NCI-H446 (cell line): Measurements from ENCODE around the gene WNT10A.
A peak's percentile ranks its signal among the peaks of the same experiment; 100 is the strongest.
"Not testable (repeated sequence)": the region's sequence is repeated elsewhere in the genome, so short reads cannot be mapped to it uniquely, and the experiment has no call there.

Source experiments
- DNase-seq, 2 experiments: peaks; one replicate each; lab custom pipeline; 2025; lab: John Stamatoyannopoulos, UW

Gene WNT10A

DNA sequence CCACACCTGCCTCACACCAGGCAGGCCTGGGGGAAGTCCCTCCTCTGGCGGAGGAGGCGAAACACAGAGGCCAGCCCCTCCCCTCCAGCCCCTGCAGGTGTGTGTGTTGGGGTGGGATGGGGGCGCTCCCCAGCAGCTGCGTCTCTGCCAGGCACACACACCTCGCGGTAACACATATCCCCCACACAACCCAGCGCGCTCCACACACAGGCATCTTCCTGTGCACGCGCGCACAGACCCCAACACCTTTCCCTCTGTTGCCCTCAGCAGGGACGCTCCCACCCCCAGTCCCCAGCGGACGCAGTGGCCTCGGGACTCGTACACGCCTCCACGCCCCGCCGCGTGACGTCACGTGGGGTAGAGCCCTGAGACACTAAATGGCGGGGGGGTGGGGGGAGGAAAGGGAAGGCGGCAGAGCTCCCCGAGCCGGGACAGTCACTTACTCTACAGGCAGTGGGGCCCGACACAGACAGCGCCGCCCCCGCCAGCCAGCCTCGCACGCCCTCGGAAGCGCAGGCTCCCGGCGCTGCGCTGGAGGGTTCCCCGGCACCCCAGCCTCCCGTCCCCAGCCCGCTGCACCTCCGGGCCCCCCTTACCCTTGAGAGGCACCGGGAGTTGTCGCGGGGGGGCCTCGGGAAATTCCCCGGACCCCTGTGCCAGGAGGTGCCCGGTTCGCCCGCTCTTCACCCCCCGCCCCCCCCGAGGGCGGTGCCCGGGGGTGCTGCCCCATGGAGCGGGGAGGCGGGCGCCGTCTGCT lies at the start of gene WNT10A:
TSS of gene WNT10A (plus strand) at position 751 of the 757 bp plus-strand sequence. CDS start 144 bp downstream, outside the sequence.
- DNase-seq, result no peak

DNA sequence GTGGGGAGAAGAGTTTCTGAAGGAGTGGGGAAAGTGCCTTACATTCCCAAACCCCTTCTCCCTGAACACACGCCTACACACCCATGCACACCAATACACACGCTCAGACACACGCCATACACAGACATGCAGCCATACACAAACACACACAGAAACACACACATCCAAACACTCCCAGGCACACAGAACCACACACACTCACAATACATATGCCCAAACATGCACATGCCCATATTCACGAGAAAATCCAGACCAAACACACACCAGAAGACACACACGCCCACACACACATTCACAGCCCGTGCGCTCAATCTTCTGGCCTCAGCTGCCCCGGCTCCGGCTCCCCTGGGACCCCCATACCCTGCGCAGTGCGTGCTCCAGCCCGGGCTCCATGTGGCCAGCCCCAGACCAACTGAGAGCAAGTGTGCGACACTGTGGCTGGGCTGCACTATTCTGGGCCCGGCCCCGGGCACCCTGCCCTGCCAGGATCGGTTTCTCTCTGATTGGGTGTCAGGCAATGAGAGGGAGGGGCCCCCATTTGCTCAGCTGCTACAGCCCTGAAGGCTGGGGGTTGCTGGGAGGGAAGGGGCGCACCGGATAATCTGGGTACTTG lies 49.2 kb upstream of the WNT10A start, which contains the start of gene PRKAG3:
TSS of gene PRKAG3 (minus strand) at position 426 of the 613 bp plus-strand sequence.
- DNase-seq, result no peak

DNA sequence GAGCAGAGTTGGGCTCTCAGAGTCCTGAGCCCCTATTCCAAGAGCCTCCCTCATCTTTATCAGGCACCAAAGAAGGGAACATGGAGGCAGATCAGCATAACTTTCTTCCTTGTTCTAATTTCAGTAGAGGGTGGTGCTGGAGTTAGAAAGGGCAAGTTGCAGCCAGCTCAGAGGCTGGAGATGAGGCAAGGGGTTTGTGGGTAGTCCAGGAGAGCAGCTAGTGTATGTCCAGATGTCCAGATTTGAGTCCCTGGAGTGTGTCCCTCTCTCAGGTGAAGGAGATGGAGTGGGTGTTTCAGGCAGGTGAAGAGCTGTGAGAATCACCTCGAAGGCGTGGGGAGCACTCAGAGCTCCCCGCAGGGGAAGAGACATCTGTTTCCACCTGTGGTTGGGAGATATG lies 48.6 kb upstream of the WNT10A start:
- no peak for DNase-seq

DNA sequence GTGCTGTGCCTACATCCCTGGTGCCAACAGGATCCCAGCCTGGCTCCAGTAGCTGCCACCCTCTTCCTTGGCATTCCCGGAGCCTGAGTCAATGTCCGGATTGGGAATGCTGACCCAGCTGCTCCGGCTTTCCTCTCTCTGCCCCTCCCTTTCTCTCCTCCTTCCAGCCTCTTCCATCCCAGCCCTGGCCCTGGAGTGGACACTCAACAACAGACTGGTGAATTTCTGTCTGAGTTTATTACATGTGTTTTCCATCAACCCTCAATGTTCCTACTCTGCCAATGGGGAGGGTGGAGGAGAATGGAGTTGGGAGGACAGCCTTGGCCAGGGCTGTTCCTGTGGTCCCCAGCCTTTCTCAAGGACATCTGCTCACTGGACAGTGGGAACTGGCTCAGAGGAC lies 48.1 kb upstream of the WNT10A start:
- DNase-seq, result no peak

DNA sequence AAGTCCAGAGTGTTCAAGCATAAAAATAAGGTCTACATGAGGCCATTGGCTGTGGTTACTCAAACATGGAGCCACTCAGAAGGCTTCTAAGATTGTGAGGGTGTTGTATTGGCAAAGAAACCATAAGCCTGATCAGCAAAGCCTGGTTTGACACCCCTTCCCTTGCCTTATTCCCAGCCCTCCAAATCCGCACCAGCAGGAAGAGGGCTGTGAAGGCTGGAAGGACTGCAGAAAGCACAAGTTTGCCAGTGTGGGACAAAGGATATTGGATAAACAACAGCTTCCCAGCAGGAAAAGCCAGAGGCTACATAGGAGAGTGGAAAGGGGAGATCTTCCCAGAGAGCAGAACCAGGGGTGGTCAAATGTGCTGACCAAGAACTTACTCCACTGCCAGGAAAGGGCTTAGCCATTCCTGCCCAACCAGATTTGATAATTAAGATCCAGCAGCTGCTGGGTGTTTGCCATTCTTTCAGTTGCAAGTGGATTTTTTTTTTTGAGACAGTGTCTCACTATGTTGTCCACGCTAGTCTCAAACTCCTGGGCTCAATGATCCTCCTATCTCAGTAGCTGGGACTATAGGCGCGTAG lies 47.5 kb upstream of the WNT10A start:
- no peak for DNase-seq

DNA sequence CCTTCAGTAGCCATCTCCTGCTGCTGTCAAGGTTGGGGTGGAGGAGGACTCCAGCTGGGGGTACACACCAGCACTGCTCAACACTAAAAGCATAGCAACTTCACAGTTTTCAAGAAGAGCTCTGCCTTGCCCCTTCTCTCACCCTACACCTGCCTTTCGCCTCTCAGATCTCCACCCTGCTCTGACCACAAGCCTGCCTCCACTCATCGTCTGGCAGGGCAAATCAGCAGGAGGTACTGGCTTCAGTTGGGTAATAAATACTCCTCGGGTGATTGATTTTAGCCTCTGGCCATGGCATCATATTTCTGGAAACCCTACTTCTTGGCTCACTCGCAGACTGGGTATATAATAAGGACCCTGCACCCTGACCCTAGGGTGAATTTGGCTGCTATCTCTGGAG lies 46.0 kb upstream of the WNT10A start:
- no peak for DNase-seq

DNA sequence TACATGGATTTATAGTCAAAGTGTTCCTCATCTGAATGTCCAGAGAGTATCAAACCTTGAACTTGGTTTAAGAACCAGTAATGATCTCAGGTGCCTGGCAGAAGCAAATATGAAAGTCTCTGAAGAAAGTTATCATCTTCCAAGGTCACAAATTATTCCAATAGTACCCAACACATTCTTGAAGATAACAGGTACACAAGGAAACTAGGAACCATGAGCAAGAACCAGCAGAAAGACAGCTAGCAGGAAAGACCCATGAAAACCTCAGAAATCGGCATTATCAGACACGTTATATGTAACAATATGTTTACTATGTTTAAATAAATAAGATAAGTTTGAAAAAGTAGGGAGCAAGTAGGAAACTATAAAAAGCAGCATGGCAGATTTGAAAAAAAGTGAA lies 43.2 kb upstream of the WNT10A start:
- DNase-seq, result no peak

DNA sequence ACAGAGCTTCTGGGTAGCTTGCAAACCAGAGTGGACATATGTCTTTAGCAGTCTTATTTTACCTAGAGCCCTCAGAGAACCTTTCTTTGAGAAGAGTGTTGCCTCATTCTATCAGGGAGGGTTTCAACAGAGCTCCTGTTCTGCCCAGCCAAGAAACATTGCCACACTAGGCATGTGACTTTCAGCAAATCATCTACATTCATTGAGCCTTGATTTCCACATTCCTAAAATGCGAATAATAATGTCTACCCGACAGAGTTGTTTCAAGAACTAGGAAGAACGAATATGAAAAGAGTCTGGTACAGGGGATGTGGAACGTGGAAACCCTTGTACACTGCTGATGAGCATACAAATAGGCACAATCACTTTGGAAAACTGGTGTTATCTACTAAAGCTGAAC lies 41.2 kb upstream of the WNT10A start:
- no peak for DNase-seq

DNA sequence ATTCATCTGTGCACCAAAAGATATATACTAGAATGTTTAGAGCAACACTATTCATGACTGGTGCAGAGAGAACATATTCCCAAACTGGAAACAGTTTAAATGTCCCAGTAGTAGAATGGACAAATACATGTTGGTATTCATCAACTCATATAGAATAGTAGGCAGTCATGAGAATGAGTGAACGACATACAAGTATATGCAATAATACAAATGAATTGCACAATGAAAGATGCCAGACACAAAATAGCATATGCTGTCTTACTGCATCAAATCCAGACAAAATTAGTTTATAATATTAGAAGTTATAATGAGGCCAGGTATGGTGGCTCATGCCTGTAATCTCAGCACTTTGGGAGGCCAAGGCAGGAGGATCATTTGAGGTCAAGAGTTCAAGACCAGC lies 40.8 kb upstream of the WNT10A start:
- DNase-seq, result no peak

DNA sequence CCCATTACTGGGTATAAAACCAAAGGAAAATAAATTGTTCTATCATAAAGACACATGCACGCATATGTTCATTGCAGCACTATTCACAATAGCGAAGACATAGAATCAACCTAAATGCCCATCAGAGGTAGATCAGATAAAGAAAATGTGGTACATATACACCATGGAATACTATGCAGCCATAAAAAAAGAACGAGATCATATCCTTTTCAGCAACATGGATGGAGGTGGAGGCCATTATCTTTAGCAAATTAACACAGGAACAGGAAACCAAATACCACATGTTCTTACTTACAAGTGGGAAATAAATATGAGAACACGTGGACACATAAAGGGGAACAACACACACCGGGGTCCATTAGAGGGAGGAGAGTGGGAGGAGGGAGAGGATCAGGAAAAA lies 36.3 kb upstream of the WNT10A start:
- DNase-seq, result not testable (repeated sequence)

DNA sequence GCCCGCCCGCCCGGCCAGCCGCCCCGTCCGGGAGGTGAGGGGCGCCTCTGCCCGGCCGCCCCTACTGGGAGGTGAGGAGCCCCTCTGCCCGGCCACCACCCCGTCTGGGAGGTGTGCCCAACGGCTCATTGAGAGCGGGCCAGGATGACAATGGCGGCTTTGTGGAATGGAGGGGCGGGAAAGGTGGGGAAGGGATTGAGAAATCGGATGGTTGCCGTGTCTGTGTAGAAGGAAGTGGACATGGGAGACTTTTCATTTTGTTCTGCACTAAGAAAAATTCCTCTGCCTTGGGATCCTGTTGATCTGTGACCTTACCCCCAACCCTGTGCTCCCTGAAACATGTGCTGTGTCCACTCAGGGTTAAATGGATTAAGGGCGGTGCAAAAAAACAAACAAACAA lies 33.7 kb upstream of the WNT10A start:
- not testable (repeated sequence) for DNase-seq

DNA sequence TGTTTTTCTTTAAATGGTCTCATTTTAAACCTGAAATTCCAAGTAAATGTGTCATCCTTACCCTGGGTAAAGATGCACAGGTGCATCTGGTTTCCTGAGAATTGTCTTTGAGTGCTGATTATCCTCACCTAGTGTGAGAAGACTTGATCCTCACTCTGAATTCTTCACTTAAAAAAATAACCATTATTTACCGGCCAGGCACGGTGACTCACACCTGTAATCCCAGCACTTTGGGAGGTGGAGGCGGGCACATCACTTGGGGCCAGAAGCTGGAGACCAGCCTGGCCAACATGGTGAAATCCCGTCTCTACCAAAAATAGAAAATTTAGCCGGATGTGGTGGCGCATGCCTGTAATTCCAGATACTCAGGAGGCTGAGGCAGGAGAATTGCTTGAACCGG lies 30.9 kb upstream of the WNT10A start:
- DNase-seq, result no peak

DNA sequence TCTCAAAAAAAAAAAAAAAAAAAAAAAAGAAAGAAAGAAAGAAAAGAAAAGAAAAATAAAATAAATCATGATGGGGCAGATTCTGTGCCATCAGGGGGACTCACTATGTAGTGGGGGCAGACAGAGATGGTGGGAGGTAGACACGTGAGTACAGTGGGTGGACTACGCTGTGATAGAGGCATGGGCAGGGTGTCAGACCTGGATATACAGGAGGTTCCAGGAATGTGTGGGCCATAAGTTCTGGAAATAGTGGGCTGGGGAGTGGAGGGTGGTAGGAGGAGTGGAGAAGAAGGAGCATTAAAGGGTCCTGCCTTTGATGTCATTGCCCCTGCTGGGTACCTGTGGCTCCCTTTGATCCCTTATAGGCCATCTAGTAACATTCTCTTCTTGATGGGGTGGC lies 29.9 kb upstream of the WNT10A start:
- DNase-seq, result no peak

DNA sequence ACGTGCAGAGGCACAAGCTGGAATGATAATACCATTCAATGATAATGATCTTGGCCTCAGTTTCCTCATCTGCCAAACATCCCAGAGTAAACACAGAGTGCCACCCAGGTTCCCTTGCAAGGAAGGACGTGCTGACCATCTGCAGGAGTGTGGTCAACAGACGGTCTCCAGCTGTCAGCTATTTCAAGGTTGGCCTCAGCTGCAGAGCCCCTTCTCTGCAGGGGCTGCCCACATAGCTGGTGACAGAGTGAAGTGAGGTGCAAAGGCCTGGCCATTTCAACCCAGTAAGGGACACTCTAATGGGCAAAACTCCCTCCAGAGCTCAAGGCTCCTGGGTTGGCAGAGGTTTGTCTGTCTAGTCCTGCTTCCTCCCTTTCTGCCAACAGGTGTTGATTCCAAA lies 29.4 kb upstream of the WNT10A start:
- no peak for DNase-seq

DNA sequence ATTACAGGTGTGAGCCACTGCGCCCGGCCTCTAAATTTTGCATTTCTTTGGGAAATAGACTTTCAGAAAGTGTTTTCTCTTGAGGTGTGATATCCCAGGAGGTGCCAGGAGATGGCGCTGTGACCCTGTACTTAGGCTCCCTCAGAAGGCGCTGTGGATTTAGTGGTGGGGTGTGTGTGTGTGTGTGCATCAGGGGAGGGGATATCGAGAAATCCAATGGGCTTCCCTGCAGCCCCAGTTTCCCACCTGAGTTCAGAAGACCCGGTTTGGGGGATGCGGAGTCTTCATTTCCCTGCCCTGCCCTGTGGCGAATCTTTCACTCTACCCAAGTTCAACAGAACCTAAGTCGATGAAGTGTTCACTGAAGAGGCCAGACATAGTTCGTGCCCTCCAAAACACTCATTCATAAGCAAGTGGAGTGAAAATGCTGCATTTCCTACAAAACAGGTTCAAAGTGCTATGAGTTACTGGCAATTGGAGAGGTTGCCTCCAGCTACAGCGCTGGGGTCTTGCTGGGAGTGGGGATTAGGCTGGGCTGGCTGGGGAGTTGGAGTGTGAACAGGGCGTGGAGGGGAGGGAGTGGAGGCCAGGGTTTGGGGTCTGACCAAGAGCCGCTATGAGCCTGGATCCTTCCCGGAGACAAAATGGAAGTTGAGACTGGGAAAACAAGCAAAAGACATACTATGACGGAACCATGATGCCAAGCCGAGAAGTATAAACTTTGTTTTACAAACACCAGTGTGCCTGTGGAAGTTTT lies 27.6 kb upstream of the WNT10A start:
- DNase-seq, result peak in 1 of 2 experiments; percentile 62

DNA sequence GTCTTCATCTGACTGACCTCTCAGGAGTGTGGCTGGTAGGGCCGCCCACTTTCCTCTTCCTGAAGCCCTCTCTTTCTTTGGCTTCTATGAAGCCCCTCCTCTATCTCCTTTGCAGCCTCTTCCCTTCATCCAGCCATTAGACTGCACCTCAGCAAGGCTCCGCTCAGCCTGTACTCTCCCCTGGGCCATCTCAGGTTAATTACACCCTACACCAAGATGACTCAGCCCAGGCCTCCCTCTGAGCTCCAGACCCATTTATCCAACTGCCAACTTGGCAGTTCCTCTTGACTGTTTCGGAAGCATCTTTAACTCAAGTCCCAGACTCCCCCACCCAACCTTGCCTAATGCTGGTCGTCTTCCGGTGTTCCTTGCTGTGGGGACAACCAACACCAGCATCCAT lies 26.9 kb upstream of the WNT10A start:
- peak in 1 of 2 experiments; percentile 29 for DNase-seq

DNA sequence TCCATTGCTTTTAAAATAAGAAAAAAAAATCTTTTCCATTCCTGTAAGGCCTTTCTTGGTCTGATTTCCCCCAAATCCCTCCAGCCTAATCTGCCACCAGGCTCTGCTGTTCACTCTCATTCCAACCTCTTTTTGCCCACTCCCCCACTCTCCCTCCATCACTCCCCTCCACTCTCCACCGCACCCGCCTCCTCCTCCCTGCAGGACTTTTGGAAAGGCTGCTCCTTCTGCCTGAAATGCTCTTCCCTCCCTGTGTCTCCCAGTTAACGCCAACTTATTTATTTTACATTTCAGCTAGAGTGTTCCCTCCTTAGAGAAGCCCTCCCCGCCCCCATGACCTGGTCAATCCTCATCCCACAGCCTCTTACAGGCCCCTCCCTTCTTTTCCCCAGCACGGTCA lies 25.8 kb upstream of the WNT10A start:
- DNase-seq, result no peak

DNA sequence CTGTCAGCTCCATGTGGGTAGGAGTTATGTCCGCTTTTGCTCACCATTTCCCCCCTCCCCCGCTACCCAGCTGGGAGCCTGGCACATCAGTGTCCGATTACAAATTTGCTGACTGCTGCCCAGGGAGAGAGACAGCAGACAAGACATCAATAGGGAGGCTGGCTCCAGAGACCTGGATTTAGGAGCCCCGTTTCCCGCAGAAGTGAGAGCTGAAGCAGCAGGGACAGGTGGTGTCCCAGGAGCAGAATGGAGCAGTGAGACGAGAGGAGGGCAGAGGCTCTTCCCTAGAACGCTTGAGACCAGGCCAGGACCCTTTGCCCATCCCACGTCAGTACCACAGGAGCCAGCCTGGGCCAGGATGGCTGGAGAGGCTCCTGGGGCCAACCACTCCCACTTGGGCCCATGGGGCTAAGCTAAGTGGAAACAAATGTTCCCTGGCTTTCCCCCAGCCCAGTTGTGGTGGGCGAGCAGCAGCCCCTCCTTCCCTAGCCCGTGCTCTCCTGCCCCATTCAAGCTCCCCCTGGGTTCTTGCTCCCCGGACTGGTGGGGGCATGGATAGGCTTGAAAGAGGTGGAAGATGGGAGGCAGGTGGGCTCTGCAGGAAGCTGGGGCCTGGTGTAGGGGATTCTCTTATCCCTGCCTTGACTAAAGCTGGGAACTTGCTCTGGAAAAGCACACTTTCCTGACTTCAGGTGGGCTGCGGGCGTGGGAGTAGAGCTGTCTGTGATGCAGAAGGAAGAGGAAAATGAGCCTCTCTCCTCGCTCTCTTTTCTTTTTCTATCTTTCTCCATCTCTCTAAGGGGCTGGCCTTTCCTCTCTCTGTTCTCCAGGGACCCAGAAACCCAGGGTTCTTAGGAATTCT lies 25.1 kb upstream of the WNT10A start:
- DNase-seq, result no peak

DNA sequence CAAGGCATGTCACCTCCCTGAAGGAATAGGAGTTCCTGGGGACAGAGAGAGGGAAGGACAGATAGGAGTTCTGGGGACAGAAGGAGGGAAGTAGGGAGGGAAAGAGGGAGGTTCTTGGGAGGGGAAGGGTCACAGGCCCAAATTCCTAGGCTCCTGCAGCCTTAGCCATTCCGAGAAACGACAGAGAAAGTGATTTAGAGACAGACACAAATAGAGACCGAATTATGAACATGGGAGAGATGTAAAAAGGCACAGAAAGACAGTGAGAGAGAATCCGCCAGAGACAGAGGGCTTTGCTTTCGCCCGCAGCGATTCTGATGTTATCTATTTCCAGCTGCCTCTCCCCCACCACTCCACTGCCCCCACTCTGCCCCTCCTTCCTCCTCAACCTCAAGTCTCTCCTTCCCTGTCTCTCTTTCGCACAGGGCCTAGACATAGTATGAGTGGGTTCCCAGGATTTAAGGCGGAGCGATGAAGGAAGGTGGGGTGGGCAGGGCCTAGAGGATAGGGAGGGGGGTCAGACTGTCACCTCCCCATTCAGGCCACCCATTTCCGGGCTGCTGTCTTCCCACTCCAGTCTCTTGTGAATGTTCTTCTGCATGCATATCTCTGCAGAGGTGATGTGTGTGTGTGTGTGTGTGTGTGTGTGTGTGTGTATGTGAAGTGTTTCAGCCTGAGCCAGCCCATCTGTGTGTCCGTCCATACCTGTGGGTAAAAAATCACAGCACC lies 24.3 kb upstream of the WNT10A start:
- DNase-seq, result no peak

DNA sequence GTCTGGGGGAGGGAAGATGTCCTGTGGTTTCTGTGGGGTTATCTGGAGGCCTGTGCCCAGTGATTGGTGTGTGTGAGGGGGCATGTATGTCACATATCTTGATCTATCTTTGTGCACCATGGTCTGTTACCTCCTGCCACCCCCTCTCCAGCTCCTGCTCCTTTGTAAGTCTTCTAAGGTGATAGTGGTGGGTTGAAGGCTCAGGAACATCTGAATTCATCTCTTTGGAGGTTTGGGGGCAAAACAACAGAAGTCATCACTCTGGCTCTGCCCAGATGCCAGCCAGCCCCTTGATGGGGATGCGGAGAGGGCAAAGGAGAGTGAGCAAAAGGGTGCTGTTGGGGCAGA lies 23.8 kb upstream of the WNT10A start:
- no peak for DNase-seq
